CD4-positive, alpha-beta T cell treated with Interleukin-6 at 100 ng/mL for 8 hours (primary cell): ENCODE measurements around the gene HOXC13.
A peak's percentile ranks its signal among the peaks of the same experiment; 100 is the strongest.

Experiments
- DNase-seq: peaks from one replicate; pipeline ENCODE4 v3.0.0-alpha.2; 2020; ENCODE audit warnings: mixed read lengths, low spot score

HOXC13 gene

DNA sequence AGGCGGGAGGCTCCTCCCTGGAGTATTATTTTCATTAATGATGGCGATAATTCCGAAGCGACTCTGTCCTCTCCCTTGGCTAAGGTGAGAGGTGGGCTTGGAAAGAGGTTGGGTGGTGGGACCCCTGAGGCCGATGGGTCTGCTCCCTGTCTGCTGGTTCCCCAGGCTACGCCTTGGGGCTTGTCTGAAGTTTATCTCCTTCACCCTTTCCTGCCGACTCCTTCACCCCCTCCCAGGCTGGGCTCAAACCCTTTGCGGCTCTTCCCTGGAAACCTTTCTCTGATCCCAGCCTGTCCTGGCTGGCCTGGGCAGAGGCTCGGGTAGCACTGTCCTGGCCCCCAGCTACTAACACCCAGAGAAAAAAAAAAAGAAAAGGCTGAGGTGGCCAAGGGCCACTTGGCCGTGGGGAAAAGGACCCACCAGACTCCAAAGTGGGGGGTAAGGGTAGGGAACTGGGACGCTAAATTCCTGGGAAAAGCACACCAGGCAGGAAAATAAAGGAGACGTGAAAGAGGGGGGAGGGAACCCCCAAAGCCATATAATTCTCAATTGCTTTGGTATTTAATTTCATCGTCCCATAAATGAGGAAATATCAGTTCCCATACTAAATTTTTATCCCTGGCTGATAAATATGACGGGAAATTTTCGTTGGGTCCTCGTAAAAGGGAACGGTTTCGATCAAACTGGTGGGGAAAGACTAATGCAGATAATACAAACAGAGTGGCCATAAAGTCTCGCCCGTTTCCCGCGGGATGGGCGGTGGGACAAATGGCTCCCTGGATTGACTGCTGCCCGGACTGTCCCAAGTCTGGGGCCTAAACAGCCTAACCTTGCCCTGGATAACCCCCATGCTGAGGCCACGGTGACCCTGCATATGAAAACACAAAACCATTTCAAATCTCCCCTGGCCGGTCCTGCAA is 44.3 kb downstream of the HOXC13 start:
- DNase-seq = no peak

DNA sequence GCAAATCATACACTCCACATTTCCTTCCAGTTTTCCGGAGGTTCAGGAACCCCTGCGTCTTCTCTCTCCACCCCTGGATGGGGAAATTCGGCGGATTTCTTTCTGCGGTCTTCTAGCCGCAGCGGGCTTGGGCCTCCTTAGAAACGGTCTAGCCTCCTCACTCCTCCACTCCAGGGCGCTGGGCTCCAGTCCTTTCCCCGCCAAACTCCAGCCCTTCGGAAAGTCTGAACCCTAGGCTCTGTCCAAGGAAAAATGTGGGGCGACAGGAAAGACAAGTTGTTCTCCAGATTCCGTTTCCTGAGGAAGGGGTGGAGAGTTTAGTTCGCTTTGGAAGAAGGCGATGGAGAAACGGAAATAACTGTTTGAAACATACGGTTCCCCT is 44.9 kb downstream of the HOXC13 start:
- no peak for DNase-seq

DNA sequence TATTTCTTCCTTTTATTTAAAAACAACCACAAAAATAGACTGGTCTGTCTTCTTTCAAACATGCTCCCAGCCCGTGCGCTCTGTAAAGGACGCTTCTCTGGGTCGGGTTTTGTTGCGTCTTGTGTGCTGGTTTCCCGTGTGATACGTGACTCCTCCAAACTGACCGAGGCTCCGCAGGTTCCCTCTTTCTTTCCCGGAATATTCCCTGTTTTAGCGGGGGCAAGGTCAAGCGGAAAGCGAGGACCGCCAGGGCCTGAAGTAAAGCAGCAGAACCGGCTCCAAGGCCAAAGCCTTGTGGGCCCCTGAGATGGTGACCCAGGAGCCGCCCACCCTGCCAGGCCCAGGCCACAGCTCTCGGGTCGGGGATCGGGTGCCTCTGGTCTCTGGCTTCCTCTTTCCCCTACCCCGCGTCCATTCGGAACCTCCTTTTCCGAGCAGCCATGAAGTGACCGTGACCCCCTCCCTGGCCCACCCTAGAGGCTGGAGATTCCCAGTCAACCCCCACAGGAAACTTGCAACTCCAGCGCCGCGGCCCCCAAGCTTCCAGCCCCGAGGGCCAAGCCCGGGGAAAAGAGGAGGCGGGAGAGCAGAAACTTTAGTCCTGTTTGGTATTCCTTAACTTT is 45.4 kb downstream of the HOXC13 start:
- DNase-seq = no peak

DNA sequence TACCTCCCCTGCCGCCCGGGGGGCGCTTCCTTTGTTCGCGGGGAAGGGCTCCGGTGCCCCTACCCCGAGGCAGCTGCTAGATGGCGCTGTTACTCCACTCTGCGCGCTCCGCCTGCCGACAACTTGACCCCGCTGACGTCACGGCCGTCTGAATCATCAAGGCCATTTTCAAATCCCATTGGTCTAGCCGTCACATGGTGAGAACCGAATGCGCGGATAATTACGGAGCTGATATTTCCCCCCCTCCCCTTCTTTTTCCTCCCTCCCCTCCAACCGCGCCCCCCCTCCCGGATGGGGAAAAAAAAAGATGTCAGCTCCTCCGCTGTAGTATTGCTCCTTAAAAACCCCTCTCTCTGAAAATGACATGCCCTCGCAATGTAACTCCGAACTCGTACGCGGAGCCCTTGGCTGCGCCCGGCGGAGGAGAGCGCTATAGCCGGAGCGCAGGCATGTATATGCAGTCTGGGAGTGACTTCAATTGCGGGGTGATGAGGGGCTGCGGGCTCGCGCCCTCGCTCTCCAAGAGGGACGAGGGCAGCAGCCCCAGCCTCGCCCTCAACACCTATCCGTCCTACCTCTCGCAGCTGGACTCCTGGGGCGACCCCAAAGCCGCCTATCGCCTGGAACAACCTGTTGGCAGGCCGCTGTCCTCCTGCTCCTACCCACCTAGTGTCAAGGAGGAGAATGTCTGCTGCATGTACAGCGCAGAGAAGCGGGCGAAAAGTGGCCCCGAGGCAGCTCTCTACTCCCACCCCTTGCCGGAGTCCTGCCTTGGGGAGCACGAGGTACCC is 46.5 kb downstream of the HOXC13 start, which contains the start of gene HOXC10:
Gene HOXC10 (plus strand): TSS at position 246 of the 791 bp plus-strand sequence. CDS start 114 bp downstream, at position 360.
- peak; percentile 56 for DNase-seq

DNA sequence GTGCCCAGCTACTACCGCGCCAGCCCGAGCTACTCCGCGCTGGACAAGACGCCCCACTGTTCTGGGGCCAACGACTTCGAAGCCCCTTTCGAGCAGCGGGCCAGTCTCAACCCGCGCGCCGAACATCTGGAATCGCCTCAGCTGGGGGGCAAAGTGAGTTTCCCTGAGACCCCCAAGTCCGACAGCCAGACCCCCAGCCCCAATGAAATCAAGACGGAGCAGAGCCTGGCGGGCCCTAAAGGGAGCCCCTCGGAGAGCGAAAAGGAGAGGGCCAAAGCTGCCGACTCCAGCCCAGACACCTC is 47.0 kb downstream of the HOXC13 start:
- DNase-seq = no peak

DNA sequence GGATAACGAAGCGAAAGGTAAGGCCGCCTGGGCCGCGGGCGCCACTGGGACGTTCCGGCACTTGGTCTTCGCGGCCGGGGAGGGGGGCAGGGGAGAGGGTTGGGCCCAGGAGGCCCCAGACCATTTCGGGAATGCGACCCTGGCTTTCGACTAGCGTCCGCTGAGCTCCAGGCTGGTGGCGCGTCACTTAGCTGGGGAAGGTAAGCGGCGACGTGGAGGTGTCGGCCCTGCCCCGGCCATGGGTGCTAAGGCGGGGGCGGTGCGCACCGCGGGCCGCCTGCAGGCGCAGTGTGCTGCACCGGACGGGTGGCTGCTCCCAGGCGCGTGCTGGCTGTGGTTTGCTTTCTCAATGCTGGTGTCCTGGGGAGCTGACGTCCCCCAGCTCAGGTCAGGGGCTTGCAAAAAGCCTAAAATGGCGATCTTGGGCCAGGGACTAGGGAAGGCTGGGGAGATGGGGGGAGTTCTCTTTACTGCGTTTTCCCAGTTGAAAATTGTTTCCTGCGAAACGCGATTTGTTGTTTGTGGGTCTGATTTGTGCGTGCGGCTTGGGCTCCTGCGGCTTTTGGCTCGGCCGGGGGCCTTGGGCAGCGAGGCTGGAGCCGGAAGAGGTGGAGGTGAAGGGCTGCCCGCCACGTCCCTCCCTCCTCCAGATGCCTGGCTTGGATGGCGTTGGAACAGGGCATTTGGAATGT is 47.5 kb downstream of the HOXC13 start:
- no peak for DNase-seq

DNA sequence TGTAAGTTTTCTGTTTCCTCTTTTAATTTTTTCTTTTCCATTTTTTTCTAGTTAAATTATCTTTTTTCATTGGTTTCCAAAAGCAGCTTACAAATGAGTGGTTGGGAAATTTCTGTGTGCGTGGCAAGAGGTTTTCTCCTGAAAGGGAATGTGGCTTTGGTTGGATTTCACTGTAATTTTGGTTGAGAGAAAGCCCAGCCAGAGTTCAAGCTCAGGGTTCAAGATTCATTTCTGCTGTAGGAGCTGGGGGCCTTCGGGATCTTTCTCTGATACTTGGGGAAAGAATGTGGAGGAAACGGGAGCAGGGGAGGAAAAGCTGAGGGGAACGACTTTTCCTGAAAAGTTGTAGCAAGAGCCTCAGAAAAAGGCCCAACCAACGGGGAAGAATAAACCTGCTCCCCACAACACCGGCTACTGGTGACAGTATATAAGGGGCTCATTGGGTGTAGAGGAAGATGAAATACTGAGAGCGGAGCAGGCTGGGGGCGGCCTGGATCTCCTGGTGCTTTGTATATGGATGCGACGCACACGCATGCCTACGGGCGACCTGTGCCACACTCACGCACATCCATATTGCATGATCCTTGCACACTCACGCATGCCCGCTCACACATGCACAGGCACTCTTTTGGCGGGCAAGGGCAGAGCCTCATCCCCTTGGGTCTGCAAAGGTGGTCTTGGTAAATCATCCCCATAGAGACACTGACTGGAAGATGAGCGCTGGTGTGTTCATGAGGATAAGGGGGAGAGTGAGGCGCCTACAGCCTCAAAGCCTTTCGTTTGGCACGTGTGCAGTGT is 48.3 kb downstream of the HOXC13 start:
- DNase-seq = no peak

DNA sequence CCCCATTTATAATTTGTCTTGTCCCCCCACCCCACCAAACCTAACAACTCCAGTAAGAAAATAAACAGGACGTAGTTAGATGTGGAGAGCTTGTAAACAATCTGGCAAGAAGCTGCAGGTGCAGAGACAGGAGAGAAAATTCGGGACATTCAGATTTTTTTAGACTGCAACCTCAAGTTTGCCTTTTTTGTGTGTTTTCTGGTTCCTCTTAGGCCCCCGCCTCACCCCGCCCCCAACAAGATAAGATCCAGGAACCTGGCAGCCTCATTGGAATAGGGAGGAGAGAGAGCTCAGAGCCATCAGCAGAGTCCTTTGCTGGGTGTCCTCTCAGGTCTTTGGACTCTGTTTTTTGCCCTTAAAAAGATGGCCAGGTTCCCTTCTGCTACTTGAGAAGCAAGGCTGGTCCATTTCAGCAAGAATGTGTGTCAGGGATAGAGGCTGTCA is 49.2 kb downstream of the HOXC13 start:
- no peak for DNase-seq

DNA sequence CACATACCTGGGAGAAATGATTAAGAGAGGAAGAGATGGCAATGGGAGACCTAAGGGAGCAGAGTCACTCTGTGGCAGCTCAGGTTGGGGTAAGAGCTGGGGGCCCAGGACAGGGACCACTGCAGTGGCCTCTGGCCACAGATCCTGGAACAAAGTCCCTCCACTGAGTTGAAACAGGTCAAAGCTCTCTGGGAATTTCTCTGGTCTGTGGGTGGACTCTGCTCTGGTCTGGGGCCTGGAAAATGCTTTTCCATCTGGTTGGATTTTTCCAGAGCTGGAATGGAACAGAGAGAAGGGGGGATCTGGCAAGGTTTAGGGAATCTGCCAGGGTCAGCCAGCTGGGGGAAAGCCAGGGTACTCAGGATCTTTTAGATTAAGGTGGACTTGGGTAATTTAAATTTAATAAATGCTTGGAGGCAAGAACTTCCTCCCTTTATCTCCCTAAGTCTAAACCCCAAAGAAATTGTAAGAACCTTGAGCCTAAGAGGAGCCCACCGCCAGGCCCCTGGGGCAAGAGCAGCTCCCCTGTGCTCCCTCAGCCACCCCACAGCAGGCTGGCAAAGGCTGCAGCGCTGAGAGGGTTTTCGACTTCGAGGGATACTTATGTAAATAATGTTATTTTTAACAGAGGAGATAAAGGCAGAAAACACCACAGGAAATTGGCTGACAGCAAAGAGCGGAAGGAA is 50.1 kb downstream of the HOXC13 start:
- DNase-seq = no peak

DNA sequence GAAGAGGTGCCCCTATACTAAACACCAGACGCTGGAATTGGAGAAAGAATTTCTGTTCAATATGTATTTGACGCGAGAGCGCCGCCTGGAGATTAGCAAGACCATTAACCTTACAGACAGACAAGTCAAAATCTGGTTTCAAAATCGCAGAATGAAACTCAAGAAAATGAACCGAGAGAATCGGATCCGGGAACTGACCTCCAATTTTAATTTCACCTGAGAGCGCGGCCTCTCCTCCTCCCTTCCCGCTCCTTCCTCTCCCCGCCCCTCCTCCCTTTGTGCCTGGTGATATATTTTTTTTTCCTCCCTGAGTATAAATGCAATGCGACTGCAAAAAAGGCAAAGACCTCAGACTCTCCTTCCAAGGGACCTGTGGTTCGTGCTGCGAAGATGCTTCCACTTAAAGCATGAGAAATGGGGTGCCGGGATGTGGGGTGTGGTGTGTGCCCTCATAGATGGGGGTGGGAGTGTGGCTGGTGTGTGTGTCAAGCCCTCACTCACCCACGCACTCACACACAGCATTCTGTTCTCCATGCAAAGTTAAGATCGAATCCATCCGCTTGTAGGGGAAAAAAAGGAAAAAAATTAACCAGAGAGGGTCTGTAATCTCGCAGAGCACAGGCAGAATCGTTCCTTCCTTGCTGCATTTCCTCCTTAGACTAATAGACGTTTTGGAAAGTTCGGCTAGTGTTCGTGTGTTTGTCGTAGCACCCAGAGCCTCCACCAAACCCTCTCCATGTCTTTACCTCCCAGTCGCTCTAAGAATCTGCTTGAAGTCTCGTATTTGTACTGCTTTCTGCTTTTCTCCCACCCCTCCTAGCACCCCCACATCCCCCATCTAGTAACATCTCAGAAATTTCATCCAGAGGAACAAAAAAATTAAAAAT is 50.8 kb downstream of the HOXC13 start:
- DNase-seq = no peak

DNA sequence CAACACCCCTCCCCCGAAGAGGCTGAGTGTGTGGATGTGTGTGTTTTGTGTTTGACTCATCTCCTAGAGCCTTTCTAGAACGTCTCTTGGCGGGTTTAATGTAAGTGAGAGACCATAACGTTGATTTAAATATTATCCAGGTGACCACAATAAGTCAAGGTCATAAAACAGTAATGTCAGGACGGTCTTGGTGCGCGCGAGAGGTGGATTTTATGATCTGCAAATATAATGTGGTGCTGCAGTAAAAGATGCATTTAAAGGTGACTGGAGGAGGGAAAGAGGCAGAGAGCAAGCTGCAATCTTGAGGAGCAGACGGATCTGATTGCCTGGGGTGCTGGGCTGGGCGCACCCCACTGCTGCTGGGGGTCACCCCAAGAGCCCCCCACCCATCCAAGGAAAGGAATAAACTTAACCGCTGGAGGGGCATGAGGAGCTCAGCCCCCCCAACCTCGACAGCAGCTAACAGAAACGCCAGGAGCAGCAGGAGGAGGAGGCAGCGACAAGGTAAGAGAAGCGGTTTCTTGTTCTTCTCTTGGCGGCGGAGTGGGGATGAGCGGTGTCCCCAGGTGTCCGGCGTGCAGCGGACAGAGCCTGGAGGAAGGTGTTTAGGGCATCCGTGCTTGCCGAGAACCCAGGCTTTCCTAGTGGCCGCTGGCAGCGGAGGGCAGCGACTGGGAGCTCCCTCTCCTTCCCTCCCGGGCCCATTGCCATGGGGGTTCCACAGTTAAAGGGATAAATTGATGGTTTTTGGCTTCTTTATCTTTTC is 51.9 kb downstream of the HOXC13 start:
- DNase-seq = no peak

DNA sequence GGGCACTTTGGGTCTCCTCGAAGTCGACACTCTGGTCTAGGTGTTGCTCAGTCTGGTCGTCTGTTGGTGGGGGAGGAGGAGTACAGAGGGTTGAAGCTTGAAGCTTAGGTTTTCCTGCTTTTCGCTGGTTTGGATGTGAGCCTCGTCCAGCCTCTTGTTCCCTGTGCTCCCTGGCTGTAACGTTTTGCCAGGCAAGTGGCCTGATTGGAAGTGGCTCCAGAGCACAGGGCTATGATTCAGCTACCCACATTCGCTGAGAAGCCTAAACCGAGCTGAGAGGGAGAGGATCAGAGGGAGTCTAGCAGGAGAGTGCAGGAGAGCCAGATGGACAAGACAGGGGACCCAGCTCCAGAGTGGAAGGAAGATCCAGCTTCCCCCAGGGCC is 52.4 kb downstream of the HOXC13 start:
- DNase-seq = no peak

DNA sequence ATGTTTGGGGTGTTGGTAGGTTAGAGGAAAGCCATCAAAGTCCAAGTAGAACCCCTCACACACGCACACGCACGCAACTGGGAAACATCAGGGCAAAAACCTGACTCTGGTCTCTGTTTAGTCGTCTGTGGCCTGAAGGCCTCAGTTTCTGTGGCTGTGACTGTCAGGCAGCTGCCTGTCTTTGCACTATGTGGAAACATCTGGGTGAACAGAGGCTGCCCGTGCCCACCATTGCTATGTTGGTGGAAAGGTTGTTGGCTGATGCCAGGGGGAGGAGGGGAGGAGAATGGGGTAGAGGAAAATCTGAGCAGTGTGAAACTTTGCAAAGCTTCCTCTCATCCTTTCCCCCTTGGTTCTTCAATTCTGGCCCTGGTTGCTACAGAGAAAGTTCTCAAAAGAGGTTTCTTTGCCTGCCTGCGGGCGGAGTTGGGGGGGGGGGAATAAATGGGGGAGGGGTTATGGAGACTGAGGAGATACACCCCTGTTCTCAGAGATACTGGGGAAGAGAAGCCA is 53.8 kb downstream of the HOXC13 start:
- DNase-seq = no peak

DNA sequence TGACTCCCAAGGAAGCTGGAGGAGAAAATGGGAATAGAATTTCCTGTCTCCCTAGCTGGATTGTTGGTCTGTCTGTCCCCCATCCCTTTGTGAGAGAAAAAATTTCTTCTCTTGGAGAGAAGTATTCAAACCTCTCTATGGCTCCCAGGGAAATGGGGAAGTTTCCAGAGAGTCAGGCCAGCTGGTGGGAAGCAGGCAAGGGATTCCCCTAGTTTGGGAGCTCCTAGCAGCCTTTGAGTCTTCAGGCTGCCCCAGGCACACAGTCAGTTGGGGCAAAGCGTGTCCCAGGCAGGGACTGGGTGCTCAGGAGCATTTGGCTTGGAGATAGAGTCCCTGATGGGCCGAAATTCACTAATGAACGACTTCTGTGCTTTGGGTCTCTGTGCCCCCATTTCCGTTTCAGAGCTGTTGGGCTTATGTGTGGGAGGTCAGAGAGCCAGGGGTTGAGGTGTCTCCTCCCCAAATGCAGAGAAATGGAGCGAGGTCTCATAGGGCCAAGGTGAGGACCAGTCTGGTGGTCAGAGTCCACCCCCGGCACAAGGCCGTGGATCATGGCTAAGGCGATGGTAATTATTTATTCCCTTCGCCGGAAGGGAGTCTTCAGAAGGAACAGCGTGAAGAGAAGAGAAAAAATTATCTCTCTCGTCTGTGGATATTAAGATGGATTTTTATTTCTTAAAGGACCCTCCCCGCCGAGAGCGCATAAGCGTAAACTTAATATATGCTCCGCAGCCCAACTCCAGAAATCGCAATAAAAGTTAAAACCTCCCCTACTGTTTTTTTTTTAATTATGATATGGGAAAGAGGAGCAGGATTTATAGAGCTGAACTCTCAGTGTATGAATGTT is 54.8 kb downstream of the HOXC13 start:
- DNase-seq = no peak

DNA sequence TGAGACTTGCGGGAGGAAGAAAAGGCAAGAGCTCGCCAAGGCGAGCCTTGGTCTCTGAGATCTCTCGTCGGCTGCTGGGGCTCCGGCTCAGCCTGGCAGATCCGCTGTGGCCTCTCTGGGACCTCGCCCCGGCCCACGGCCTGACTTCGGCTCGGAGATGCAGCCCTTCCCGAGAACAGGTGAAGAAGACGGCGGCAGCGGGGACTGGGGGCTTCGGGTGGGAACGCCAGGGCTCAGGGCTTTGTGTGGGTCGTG is 55.3 kb downstream of the HOXC13 start:
- no peak for DNase-seq

DNA sequence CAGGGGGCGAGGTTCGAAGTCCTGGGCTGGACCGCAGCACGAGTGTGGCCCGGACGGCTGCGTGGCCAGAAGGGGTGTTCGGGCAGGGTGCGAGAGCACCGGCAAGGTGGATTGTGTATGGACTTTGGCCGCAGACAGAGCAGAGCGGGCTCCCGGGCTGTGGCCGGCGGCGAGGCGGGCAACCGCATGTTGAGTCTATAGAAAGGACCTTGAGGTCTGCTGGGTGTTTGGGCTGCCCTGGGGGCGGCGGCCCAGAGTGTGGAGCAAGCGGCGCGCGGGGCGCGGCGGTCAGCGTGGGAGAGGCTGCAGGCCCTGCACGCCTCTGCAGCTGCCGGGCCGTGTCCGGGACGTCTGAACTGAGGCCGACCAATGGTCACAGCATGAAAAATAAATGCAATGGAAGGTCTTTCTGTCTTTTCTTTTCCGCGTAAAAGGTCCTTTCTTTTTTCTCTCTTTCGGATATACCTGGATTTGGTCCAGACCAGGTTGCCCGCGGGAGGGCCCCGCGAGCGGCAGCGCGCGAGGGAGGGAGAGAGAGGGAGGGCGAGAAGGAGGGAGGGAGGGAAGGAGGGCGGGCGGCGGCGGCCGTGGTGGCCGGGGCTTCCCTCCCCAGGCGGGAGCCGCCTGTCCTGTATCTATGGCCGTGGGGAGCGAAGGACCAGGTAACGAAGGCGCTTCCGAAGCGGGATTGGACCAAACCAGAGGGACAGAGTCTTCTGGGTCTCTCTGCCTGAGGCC is 55.8 kb downstream of the HOXC13 start:
- no peak for DNase-seq

DNA sequence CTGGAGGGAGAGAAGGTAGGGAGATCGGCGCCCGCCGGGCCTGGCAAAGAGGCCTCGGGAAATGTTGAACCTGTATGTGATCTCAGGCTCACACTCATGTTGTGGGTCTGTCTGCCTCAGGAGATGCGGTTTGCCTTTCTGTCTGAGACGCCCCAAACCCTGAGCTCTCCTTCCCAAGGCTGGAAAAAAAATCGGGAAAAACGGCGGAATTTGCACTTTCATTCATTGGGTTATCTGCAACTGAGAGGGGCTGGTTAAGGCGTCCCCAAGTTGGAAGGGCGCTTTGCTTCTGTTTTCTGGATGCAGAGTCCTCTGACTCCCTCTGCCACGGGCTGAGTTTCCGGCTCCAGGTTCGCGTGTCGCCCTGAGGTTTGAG is 56.4 kb downstream of the HOXC13 start:
- DNase-seq = peak; percentile 14
